COR-L47 (cell line): ENCODE results near the gene PLEKHM2.

ENCODE experiments used
- DNase-seq: peaks from one replicate; lab custom pipeline; 2025; lab: John Stamatoyannopoulos, UW

PLEKHM2 gene

DNA sequence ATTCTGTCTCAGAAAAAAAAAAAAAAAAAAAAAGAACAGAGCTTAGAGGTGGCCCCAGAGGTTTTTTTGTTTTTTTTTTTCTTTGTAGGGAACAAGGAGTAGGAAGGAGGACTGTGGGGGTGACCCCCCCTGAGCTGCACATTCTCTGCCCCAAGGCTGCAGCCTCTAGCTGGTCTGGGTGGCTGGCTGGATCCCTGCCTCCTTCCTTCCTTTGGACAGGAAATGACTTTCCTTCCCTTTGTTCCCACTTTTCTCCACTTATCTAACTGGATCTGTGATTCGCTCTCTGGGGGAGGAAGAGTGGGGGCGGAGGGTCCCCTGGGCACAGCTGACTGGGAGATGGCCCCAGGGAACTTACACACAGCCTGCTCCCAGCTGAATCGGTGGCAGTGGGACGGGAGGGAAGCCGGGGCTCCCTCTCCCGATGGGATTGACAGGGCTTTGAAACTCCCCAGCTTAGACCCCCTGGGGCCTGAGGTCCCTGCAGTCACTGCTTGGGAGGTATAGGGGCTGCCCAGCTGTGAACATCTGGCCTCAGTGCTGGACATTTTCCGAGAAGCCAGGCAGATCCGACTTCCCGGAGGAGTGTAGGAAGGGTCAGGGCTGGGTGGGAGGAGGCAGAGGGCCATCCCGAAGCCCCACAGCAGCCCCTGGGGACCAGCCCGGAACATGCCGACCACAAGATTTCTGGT, 76.5 kb downstream of the PLEKHM2 start:
- no peak for DNase-seq

DNA sequence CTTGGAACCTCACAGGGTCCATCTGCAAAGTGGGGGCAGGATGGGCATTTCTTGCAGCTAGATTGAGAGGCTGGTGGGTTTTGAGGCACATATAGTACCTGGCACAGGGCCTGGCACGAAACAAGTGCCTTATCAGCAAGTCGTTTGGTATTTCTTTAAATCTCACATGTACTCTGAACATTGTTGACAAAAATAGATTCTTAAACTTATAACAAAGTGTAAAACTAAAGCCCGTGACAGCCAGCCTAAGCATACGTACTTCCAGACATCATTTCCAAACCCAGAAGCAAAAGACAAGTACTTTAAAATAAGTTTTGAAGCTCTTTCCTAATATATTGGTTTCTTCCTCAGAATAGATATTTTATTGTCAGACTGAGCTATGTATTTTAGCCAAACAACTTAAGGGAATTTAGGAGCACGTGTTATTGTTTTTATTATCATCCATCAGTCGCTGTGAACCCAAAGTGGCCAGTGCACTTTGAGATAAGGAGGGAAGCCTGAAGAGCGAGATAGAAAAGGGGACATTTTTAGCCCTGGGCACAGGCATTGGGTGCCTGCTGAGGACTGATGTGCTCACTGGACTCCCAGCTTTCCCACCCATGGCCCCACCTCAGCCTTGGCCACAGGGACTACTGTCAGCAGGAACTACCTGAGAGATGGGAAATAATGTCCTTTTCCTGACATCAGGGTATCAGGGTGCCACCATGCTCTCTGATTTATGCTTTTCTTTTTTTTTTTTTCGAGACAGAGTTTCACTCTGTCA, 77.4 kb downstream of the PLEKHM2 start:
- DNase-seq = no peak

DNA sequence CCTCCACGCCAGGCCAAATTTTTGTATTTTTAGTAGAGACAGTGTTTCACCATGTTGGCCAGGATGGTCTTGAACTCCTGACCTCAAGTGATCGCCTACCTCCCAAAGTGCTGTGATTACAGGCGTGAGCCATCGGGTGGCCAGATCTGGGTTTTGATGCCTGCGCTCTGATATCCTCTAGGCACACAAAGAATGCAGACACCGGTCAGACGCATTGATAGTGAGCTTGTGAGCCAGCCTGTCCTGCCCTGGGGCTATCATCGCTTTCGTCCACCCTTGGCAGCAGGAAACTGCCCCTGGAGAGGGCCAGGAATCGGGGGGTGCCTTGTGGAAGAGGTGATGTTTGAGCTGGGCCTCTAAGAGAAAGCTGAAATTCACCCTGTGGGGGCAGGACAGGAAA, 78.4 kb downstream of the PLEKHM2 start:
- DNase-seq = no peak

DNA sequence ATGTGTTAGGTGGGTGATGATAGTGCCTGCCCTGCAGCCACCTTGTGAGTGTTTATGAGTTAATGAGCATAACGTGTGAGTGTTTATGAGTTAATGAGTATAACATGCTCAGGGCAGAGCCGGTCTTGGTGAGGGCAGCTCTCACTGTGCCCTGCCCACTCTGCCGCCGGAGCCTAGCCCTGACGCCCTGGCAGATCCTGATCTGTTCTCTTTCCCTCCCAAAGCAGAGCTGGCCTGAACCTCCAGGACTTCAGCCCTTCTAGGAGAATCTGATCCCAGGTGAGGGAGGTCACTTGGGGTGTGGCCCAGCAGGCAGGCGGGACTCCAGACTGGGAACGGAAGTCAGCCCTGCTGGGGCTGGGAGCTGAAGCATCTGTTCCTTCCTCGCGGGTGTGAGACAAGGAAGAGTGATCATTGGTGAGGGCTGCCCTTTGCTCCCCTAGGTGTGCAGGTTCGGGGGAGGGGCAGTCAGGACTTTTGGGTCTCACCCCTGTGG, 80.2 kb downstream of the PLEKHM2 start:
- DNase-seq = no peak

DNA sequence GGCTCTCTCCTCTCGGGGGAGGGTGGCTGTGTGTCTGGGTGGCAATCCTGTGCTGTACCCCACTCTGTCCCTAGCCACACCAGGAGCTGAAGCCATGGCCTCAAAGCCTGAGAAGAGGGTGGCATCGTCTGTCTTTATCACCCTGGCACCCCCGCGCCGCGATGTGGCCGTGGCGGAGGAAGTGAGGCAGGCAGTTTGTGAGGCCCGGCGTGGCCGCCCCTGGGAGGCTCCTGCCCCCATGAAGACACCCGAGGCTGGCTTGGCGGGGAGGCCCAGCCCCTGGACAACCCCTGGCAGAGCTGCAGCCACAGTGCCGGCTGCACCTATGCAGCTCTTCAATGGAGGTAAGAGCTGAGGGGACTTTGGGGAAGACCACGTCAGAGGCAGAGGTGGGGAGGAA, 80.8 kb downstream of the PLEKHM2 start:
- no peak for DNase-seq

DNA sequence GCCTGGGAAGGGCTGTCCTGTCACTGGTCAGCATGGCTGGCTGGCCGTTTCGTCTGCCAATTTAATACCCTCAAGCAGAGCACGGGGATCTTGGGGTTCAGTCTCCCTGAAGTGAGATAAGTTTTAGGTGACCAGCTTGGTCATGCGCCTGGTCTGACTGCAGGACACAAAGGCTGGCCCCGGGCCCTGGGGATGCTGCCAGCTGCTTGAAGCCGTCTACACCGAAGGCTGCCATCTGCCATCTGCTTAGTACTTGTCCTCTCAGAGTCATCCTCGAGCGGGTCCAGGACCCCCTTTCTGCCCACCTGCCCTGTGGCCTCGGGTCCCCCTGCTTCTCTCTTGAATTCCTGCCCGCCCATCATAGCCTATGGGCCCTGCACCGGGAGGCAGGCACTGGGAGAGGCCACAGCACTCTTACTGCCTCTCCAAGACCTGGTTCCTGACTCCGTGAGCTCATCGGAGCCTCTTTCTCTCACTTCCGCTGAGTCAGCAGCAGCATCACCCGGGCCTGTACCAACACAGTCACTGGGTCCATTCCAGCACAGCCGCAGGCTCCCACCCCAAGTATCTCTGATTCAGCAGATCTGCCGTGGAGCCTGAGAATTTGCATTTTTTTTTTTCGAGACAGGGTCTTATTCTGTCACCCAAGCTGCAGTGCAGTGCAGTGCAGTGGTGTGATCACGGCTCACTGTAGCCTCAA, 81.5 kb downstream of the PLEKHM2 start:
- DNase-seq = no peak

DNA sequence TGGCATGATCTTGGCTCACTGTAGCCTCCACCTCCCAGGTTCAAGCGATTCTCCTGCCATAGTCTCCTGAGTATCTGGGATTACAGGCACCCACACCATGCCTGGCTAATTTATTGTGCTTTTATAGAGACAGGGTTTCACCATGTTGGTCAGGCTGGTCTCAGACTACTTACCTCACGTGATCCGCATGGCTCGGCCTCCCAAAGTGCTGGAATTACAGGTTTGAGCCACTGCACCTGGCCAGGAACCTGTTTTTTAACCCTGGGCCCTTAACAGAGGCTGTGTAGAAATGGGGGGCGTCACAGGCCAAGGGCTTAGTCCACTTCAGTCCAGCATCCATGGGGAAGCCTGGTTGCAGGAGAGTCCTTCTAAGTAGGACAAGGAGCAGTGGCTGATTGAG, 83.8 kb downstream of the PLEKHM2 start:
- DNase-seq = no peak

DNA sequence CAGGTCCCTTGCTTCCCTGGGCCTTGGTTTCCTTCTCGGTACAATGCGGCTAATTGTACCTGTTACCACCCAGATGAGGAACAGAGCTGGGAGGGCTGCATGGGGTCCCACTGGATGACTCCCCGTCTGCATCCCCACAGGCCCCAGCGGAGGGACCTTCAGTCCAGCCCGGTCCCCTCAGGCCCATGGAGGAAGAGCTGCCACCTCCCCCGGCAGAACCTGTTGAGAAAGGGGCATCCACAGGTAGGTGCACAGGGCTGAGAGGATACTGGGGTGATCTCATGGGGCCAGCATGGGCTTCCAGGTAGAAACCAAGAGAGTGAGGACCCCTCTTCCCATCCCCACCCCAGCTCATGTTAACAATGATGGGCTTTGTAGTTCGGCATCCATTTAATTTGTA, 84.3 kb downstream of the PLEKHM2 start:
- no peak for DNase-seq

DNA sequence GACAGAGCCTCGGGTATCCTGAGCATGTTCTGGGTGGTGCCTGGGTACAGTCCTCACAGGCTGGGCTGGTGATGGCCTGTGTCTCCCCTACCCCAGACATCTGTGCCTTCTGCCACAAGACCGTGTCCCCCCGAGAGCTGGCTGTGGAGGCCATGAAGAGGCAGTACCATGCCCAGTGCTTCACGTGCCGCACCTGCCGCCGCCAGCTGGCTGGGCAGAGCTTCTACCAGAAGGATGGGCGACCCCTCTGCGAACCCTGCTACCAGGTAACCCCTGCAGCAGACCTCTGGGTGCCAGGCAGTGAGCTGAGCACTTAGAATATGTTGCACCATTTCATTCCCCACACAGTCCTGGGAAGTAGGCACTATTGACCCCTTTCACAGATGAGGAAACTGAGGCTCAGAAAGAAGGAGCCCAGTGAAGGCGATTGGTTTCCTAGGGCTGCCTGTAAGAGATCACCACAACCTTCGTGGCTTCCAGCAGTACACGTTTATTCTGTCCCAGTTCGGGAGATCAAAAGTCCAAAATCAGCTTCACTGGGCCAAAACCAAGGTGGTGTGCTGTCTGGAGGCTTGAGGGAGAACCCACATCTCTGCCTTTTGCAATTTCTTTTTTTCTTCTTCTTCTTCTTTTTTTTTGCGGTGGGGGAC, 86.3 kb downstream of the PLEKHM2 start:
- no peak for DNase-seq

DNA sequence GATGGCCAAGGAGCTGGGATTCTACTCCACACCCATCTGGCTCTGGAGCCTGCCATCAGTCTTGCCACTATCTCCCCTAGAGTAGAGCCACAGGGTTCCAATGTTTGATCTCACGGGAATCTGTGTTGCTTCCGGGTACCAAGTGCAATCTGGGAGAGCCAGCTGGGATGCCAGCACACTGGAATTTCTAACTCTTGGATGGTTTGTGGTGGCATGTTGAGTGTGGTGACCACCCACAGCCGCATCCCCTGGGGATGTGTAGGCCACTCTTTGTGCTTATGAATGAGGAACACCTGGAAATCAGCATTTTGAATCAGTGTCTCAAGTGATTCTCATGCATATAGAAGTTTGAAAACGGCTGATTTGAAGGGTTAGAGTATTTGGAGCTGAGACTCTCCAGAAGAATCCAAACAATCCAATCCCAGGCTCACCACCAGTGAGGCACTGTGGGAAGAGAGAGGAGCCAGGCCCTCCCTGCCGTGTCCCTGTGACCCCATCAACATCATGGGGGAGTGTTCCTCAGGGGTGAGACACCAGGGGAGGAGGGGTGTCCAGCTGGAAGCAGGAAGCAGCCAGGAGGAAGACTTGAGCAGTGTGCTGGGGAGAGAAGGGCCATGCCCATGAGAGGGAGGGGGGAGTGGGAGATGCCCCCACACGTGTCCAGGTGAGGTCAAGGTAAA, 87.9 kb downstream of the PLEKHM2 start:
- no peak for DNase-seq

DNA sequence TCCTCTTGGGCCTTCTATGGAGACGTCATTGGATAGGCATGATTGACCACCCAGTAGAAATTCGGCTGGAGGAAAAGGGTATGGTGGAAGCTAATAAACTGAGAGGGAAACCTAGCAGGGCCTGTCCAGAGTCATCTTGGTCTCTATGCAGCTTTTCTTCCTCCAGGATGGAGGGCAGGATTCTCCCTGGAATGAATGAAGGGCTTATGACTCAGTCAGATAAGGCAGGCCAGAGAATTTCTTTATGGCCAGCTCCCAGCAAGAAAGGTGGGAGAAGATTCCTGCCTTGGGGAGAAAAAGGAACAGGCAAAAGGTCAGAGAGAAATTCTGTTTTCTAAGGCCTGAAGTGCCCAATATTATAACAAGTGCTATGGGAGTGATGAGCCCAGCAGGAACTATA, 91.6 kb downstream of the PLEKHM2 start:
- DNase-seq = no peak

DNA sequence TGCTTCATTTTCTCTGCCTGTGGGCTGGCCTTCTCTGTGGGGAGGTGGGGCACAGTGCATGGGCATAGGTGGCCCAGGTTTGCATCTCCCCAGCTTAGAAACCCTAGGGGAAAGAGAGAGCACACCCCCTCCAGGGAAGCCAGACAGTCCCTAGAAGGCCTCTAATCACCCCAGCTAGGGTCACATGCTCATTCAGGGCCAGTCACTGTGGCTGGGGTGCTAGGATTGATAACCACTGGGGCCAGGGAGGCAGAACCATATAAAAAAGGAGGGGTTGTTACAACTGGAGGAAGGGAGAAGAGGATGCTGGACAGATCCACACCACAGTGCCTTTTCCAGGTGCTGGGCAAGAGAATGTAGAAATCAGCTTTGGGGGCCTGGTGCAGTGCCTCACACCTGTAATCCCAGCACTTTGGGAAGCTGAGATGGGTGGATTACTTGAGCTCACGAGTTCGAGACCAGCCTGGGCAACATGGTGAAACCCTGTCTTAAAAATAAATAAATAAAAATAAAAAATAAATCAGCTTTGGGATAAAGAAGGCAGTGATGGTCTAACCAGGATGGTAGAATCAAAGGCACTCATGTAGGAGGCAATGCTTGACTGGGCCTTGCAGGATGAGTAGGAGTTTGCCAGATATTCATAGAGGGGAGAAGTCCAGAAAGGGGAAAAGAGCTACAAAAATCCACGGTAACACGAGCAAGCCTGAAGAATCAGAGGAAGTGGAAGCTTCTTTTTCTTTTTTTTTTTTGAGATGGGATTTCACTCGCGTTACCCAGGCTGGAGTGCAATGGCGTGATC, 94.0 kb downstream of the PLEKHM2 start:
- no peak for DNase-seq
